Activated CD8-positive, alpha-beta memory T cell treated with anti-CD3 and anti-CD28 coated beads for 48 hours (primary cell): ENCODE data around the gene HOXD10.

ENCODE experiments used
- DNase-seq, 3 experiments: peaks; one replicate each; pipeline ENCODE4 v3.0.0-alpha.2; 2020; ENCODE audit warnings: low read depth in 2 of 3, low spot score in 2 of 3

HOXD10 gene

DNA sequence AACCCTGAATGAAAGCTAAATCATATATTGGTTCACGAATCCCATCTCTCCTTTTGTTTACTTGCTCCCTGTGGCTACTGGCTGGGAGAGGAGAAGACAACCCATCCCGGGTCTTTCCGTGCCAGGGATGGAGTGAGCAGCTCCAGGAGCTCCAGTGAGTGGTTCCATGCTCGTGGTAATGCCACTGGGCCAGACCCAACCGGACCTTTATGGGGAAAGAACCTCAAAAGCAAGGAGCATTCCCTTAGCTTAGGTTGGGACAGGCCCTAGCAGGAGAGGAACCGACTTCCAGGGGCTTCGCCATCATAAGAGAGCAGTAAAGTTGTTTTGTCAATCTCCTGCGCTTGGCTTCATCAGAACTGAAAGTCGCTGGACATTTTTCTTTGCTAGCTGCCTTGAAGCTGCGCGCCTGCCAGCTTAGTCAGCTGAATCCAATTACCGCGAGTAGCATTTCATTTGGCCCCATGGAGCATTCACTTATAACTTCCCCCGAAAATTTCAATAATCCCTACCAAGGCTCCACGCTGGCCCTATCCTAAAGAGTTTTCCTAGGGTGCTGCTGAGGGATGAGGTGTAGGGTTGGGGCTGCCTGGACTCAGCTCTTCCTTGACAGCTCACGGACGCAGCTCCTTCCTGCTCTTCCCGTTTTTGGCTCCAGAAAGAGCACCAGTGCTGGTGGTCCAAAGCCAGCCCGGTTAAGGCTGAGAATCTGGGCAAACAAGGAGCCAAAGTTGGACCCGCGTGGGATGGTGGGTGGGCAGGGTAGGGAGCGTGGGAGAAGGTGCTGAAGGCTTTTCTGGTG, 45.4 kb downstream of the HOXD10 start:
- DNase-seq, result no peak

DNA sequence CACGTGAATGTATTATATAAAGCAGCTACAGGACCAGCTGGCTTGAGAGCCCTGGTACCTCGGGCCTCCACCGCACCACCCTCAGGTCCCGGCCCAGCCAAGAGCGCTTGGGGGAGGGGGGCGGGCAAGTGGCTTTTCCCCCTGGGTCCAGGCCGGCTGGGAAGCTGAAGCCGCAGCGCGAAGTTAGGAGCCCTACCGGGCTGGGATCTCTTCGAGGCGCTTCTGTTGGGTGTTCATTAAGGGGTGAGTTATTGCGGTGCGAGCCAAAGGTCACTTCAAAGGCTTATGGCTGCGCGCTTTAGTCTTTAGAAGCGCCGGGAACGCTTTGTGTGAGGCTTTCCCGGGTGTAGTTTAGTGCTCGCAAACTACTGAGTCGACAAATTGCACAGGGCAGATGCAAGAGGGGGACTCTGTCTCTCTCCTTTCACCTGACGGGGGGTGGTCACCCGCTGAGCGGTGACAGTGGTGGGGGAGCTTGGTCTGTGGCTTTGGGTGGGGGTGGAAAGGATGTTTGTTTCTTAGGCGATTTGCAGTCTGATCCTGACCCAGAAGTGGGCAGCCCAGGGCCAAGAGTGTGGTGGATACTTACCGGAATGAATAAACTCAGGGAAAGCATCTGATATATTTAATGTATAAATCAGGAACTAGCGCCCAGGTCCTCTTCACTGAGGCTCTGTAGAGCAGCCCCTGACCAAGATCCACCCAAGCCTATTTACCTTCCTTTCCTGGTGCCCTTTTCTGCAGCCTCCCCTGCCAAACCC, 46.5 kb downstream of the HOXD10 start:
- no peak for DNase-seq

DNA sequence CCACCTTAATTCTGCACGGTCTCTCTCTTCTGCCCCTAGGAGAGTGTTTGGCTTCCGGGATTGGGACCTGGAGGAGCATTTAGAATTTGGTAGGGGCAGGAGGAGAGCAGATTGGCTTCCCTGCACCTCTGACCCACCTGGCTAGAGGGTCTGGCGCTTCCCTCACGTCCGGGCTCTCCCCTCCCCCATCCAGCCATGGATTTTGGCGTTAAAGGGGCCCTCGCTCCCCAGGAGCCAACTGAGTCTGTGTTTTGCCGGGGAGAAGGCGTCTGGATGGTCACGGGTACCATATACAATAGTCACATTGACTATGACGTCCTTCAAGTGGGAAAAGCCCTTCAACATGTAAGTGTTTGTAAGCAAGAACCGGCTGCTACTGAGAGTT, 47.1 kb downstream of the HOXD10 start:
- DNase-seq, result no peak

DNA sequence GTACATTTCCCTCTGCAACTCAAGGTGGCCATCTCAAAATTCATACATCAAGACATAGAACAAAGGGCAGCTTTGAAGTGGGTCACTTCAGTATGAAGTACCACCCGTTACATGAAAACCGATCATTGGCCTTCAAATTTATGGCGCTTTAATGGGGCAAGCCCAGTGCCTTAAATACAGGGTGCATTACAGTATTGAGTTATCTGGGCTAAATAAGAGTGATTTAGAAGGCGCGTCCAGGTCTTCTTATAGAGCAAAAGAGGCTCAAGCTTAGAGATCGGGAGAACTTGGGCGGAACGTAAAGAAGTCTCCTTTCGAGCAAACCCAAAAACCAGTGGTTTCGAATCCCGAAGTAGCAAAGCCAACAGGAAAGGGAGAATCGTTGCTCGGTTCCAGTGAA, 47.6 kb downstream of the HOXD10 start:
- no peak for DNase-seq

DNA sequence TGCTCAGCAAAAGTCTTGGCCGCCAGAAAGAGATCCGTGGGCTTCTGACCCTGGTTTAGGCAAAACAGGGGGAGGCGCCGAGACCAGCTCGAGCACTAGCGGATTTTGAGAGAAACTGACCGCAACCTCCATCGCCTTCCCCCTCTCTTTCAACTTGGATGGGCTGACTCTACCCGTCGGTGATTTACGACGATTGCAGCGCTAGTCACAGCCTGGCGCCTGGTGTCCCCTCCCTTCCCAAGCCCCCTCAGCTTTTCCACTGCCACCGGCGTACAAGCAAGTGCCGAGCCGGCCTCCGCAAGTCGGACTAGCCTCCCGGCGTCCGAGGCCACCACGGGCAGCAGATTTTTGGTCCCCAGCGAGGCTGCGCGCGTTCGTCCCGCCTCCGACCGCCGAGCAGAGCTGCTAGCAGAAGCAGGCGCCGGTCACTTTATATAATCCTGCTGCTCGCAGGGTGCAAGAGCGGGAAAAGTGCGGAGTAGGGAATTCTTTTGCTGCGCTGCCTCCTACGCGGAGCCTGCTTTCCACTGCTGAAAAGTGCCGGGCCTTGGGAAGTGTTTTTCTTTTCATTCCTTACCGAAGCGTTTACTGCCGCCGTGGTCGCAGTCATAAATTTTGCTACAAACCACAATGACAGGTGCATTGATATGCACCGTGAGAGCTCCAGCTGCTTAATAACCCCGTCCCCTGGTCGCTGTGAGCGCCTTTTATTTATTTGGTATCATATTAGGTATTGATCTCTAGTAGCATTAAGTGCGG, 48.2 kb downstream of the HOXD10 start:
- no peak for DNase-seq

DNA sequence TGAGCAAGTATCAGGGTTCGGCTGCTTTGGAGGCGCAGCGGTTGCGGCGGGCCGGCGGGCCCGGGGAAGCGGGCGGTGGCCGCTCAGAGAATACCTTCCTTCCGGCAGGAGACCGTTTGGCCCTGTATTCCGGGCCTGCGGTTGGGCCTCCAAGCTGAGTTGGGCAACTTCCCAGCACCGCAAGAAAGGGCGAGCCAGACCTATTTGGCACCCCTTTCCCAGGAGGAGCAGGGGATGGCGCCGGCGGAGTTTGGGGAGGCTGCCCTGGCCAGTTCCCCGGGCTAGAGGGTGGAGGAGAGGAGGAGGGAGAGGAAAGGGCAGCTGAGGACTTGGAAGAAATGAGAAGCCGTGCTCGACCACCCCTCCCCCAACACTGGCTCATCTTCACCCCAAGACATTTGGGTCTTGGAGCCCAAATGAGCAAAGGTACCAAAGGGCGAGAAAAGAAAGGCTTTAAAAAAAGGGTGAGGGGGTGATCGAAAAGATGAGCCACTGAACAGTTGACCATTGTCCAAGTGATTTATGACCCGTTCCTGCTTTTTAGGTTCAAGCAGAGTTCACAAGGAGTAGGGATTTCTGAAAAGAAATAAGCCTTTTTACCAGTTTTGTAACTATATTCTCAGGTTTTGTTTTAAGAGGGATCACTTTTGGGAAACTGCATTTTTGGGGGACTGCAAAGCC, 48.9 kb downstream of the HOXD10 start:
- DNase-seq, result no peak

DNA sequence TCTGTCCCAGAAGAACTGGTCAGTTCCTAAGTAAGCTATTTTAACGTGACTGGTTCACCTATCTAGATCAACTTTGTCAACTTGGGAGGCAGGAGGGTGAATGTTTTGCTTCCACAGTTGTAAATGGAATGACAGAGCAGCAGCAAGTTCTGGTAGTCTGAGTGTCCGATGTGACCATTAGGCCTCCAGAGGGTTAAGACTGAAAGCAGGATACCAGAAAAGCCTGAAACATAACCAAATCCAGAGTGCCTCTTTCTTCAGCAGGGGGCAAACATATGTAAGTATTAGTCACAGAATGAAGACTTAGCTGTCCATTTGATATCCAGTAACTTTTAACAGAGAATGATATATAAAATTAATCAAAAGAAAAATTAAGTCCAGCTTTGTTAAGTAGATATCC, 49.7 kb downstream of the HOXD10 start:
- no peak for DNase-seq

DNA sequence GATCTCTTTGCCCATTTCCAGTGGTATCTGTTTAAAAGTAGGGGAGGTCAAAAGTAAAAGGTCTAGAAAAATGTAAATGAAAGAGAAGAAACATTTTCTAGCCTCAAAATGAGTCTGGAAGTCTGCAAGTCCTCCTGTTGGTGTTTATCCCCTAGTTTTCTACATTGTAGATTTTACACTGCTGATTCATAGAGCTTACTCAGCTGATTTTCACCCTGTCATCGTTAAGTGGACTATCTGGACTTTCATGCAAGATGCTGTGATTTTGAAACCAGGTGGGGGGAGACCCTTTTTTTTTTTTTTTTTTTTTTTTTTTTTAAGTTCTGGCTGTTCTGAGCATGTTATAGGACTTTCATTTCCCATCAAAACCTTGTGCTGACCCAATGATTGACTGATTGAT, 50.8 kb downstream of the HOXD10 start:
- DNase-seq, result no peak

DNA sequence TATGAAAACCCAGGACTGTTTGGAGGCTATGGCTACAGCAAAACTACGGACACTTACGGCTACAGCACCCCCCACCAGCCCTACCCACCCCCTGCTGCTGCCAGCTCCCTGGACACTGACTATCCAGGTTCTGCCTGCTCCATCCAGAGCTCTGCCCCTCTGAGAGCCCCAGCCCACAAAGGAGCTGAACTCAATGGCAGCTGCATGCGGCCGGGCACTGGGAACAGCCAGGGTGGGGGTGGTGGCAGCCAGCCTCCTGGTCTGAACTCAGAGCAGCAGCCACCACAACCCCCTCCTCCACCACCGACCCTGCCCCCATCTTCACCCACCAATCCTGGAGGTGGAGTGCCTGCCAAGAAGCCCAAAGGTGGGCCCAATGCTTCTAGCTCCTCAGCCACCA, 52.6 kb downstream of the HOXD10 start:
- DNase-seq, result no peak
